MM.1S (cell line): ENCODE data around the gene CCNJL.

ENCODE experiments used
- CTCF ChIP-seq: fragments of 300-600 bp; sonication (generic); IDR thresholded peaks from 2 replicates; pipeline ENCODE4 v1.5.1; 2016; ENCODE audit warnings: antibody characterized with exemption, low read length, mixed read lengths
- EZH2 ChIP-seq: fragments of 300-600 bp; sonication (generic); optimal IDR thresholded peaks from 2 replicates; pipeline ENCODE3; 2017; ENCODE audit warnings: low read depth, mild to moderate bottlenecking, antibody characterized with exemption, low read length, mixed read lengths

GRCh38 chr5:160297776-160298175, 14.6 kb downstream of the CCNJL start:
- no peak for TF ChIP-seq CTCF
- TF ChIP-seq EZH2 = no peak
